Measurements from ENCODE around the gene CD81. TPM values are rescaled to one million over a fixed set of nuclear protein-coding genes. Genes with fewer than 3 reads are reported as not detected.

CD81 gene
- total and polyA plus RNA-seq, 2 experiments from 2014 or later, result 67.6 to 434 TPM

- TF ChIP-seq EZH2phosphoT487 (IDR thresholded peaks at IDR 0.05; ENCODE audit: insufficient read depth, low read depth), result no peak
- TF ChIP-seq EZH2 (IDR thresholded peaks at IDR 0.05; ENCODE audit: insufficient read depth, poor library complexity, severe bottlenecking), result no peak
- no peaks in the 10 kb centered on the region for H3K79me2 ChIP-seq (ENCODE audit: insufficient read depth)
These were observed 60.4 kb downstream of the CD81 start for GRCh38 chr11:2437516-2437915.

GRCh38 chr11:2439820-2440219 lies 62.7 kb downstream of the CD81 start:
- Histone ChIP-seq H3K4me3 (no peak overlapping the region), H3K9ac (no peak overlapping the region), H3F3A (ENCODE audit: insufficient read depth) (no peaks in the 10 kb centered on the region), H3K4me1 (ENCODE audit: insufficient read depth) (no peaks in the 10 kb centered on the region), H3K9me3 (ENCODE audit: low read depth) (no peaks in the 10 kb centered on the region), H3K36me3 (ENCODE audit: low read depth) (no peaks in the 10 kb centered on the region), H3K9me2 (ENCODE audit: insufficient read depth) (no peaks in the 10 kb centered on the region), H3K27ac (no peak overlapping the region), H2AFZ (no peak overlapping the region), H4K20me1 (ENCODE audit: insufficient read depth) (no peaks in the 10 kb centered on the region), H3K79me2 (ENCODE audit: insufficient read depth) (no peaks in the 10 kb centered on the region), H3K4me2 (ENCODE audit: unreplicated experiment) (no peak overlapping the region), H3K27me3 (replicated peaks; ENCODE audit: insufficient read depth) (peaks cover 37% of the 10 kb centered on the region)
- in situ Hi-C loops (cut with MboI), result loop anchor here (10.0 kb wide), 1 partner anchor 455 kb away; no protein-coding TSS in a partner anchor
- no peak for DNase-seq
- WGBS, 2 experiments (ENCODE audit: low coverage in 1 of 2, low lambda C conversion rate in 2 of 2, missing lambda C conversion rate in 2 of 2), result 36 to 49% methylated on average over 3 of the region's 3 CpGs
- TF ChIP-seq EZH2phosphoT487 (IDR thresholded peaks at IDR 0.05; ENCODE audit: insufficient read depth, low read depth), result no peak
- TF ChIP-seq EZH2 (IDR thresholded peaks at IDR 0.05; ENCODE audit: insufficient read depth, poor library complexity, severe bottlenecking), result no peak

More at GRCh38 chr11:2437516-2437915, 60.4 kb downstream of the CD81 start:
- Histone ChIP-seq H3K4me2 (ENCODE audit: unreplicated experiment) (no peak overlapping the region), H3K4me3 (no peak overlapping the region), H3K27ac (no peak overlapping the region), H3K36me3 (ENCODE audit: low read depth) (no peaks in the 10 kb centered on the region), H3F3A (ENCODE audit: insufficient read depth) (no peaks in the 10 kb centered on the region), H3K27me3 (replicated peaks; ENCODE audit: insufficient read depth) (peaks cover 28% of the 10 kb centered on the region), H3K9me2 (ENCODE audit: insufficient read depth) (no peaks in the 10 kb centered on the region), H3K9ac (no peak overlapping the region), H2AFZ (no peak overlapping the region), H4K20me1 (ENCODE audit: insufficient read depth) (no peaks in the 10 kb centered on the region), H3K4me1 (ENCODE audit: insufficient read depth) (no peaks in the 10 kb centered on the region), H3K9me3 (ENCODE audit: low read depth) (no peaks in the 10 kb centered on the region)
- DNase-seq, result no peak
- 56 to 65% methylated on average over 4 of the region's 4 CpGs for WGBS, 2 experiments (ENCODE audit: low coverage in 1 of 2, low lambda C conversion rate in 2 of 2, missing lambda C conversion rate in 2 of 2)
- in situ Hi-C loops (cut with MboI), result loop anchor here (10.0 kb wide), 1 partner anchor 457 kb away; no protein-coding TSS in a partner anchor

GRCh38 chr11:2440646-2441045 lies 63.5 kb downstream of the CD81 start:
- Histone ChIP-seq H3K4me2 (ENCODE audit: unreplicated experiment) (no peak overlapping the region), H2AFZ (no peak overlapping the region), H3K27ac (no peak overlapping the region), H4K20me1 (ENCODE audit: insufficient read depth) (no peaks in the 10 kb centered on the region), H3K4me1 (ENCODE audit: insufficient read depth) (no peaks in the 10 kb centered on the region), H3K9ac (no peak overlapping the region), H3F3A (ENCODE audit: insufficient read depth) (no peaks in the 10 kb centered on the region), H3K27me3 (replicated peaks; ENCODE audit: insufficient read depth) (peaks cover 42% of the 10 kb centered on the region), H3K9me3 (ENCODE audit: low read depth) (no peaks in the 10 kb centered on the region), H3K4me3 (no peak overlapping the region), H3K9me2 (ENCODE audit: insufficient read depth) (no peaks in the 10 kb centered on the region), H3K79me2 (ENCODE audit: insufficient read depth) (no peaks in the 10 kb centered on the region), H3K36me3 (ENCODE audit: low read depth) (no peaks in the 10 kb centered on the region)
- WGBS, 2 experiments (ENCODE audit: low coverage in 1 of 2, low lambda C conversion rate in 2 of 2, missing lambda C conversion rate in 2 of 2), result 64 to 72% methylated on average over 8 of the region's 8 CpGs
- no peak for DNase-seq
- in situ Hi-C loops (cut with MboI), result no loop called here
- TF ChIP-seq EZH2 (IDR thresholded peaks at IDR 0.05; ENCODE audit: insufficient read depth, poor library complexity, severe bottlenecking), result no peak
- TF ChIP-seq EZH2phosphoT487 (IDR thresholded peaks at IDR 0.05; ENCODE audit: insufficient read depth, low read depth), result no peak

GRCh38 chr11:2441171-2441570 lies 64.1 kb downstream of the CD81 start:
- Histone ChIP-seq H3K9ac (no peak overlapping the region), H3K4me1 (ENCODE audit: insufficient read depth) (no peaks in the 10 kb centered on the region), H3K36me3 (ENCODE audit: low read depth) (no peaks in the 10 kb centered on the region), H3K4me3 (no peak overlapping the region), H3F3A (ENCODE audit: insufficient read depth) (no peaks in the 10 kb centered on the region), H3K27ac (no peak overlapping the region), H3K9me3 (ENCODE audit: low read depth) (no peaks in the 10 kb centered on the region), H3K79me2 (ENCODE audit: insufficient read depth) (no peaks in the 10 kb centered on the region), H2AFZ (no peak overlapping the region), H3K9me2 (ENCODE audit: insufficient read depth) (no peaks in the 10 kb centered on the region), H3K27me3 (replicated peaks; ENCODE audit: insufficient read depth) (peaks cover 46% of the 10 kb centered on the region), H3K4me2 (ENCODE audit: unreplicated experiment) (no peak overlapping the region), H4K20me1 (ENCODE audit: insufficient read depth) (no peaks in the 10 kb centered on the region)
- TF ChIP-seq EZH2 (IDR thresholded peaks at IDR 0.05; ENCODE audit: insufficient read depth, poor library complexity, severe bottlenecking) (no peak), EZH2phosphoT487 (IDR thresholded peaks at IDR 0.05; ENCODE audit: insufficient read depth, low read depth) (no peak)
- no peak for DNase-seq
- in situ Hi-C loops (cut with MboI), result no loop called here
- 24 to 29% methylated on average over 3 to 4 of the region's 4 CpGs for WGBS, 2 experiments (ENCODE audit: low coverage in 1 of 2, low lambda C conversion rate in 2 of 2, missing lambda C conversion rate in 2 of 2)

GRCh38 chr11:2442589-2442988 lies 65.5 kb downstream of the CD81 start:
- DNase-seq, result no peak
- Histone ChIP-seq H3F3A (ENCODE audit: insufficient read depth) (no peaks in the 10 kb centered on the region), H3K9me2 (ENCODE audit: insufficient read depth) (no peaks in the 10 kb centered on the region), H3K4me3 (no peak overlapping the region), H3K79me2 (ENCODE audit: insufficient read depth) (no peaks in the 10 kb centered on the region), H3K9me3 (ENCODE audit: low read depth) (no peaks in the 10 kb centered on the region), H3K4me1 (ENCODE audit: insufficient read depth) (no peaks in the 10 kb centered on the region), H3K9ac (no peak overlapping the region), H3K27ac (no peak overlapping the region), H3K27me3 (replicated peaks; ENCODE audit: insufficient read depth) (peaks cover 44% of the 10 kb centered on the region), H3K4me2 (ENCODE audit: unreplicated experiment) (no peak overlapping the region), H2AFZ (no peak overlapping the region), H3K36me3 (ENCODE audit: low read depth) (no peaks in the 10 kb centered on the region), H4K20me1 (ENCODE audit: insufficient read depth) (no peaks in the 10 kb centered on the region)
- 90 to 97% methylated on average over 2 of the region's 2 CpGs for WGBS, 2 experiments (ENCODE audit: low coverage in 1 of 2, low lambda C conversion rate in 2 of 2, missing lambda C conversion rate in 2 of 2)
- in situ Hi-C loops (cut with MboI), result no loop called here
- TF ChIP-seq EZH2phosphoT487 (IDR thresholded peaks at IDR 0.05; ENCODE audit: insufficient read depth, low read depth), result no peak
- no peak for TF ChIP-seq EZH2 (IDR thresholded peaks at IDR 0.05; ENCODE audit: insufficient read depth, poor library complexity, severe bottlenecking)
